Gastroesophageal sphincter (tissue), 3 donors: ENCODE measurements around the gene CYP27A1.

Experiments used
- CTCF ChIP-seq, 4 experiments: fragments of 200-600 bp in 2 of 4; fragments of 450-650 bp in 2 of 4; sonication (generic) in 1 of 4; IDR thresholded peaks; one replicate each; pipeline ENCODE4 v1.5.1; 2017 to 2019; ENCODE audit warnings: antibody characterized with exemption in 4 of 4, mild to moderate bottlenecking in 2 of 4, moderate library complexity in 2 of 4
- EP300 ChIP-seq: sonication (generic); formaldehyde crosslinking; IDR thresholded peaks from one replicate; pipeline ENCODE4 v1.6.1; 2017; ENCODE audit warnings: antibody characterized with exemption, mild to moderate bottlenecking
- POLR2A ChIP-seq, 2 donors: fragments of 450-650 bp; IDR thresholded peaks; one replicate each; pipeline ENCODE4 v1.6.1; 2017; ENCODE audit warnings: antibody characterized with exemption in 2 of 2, mild to moderate bottlenecking in 2 of 2, moderate library complexity in 1 of 2

GRCh38 chr2:218809515-218809914 is 27.6 kb downstream of the CYP27A1 start:
- no peak for TF ChIP-seq CTCF (IDR thresholded peaks at IDR 0.05)
- TF ChIP-seq POLR2A (IDR thresholded peaks at IDR 0.05), result no peak
- no peak for TF ChIP-seq EP300
